Right ventricle myocardium inferior (tissue), 1 donor: ENCODE measurements around the gene ISYNA1. TPM values are rescaled to one million over a fixed set of nuclear protein-coding genes. Genes with fewer than 3 reads are reported as not detected.
A peak's percentile ranks its signal among the peaks of the same experiment; 100 is the strongest.

Experiments used
- ATAC-seq: fragments of 200-7000 bp; cut with Tn5 transposase; one replicate; pipeline ENCODE4 v1.9.1; 2020; ENCODE audit warnings: mild to moderate bottlenecking, moderate library complexity
- DNase-seq: peaks from one replicate; pipeline ENCODE4 v3.0.0; 2021; ENCODE audit errors: missing footprints
- intact Hi-C: fragments of 100-400 bp; cut with DNase I; formaldehyde crosslinking; loops from one replicate; pipeline ENCODE4 v1.11.0; 2022
- total RNA-seq: library from RNA; stranded (reverse); fragmentation: NEBNext Ultra II Directional; extraction: Animal tissue kit (Norgen Biotek cat#: 25700); gene quantifications from one replicate; pipeline ENCODE4 v1.2.1, GENCODE V29; 2021
- donor health status: DM: no; HTN: yes; CAD: no; lungs with severe emphysema.

ISYNA1 gene
- total RNA-seq, 1 donor from 2014 or later = 26.0 TPM

DNA sequence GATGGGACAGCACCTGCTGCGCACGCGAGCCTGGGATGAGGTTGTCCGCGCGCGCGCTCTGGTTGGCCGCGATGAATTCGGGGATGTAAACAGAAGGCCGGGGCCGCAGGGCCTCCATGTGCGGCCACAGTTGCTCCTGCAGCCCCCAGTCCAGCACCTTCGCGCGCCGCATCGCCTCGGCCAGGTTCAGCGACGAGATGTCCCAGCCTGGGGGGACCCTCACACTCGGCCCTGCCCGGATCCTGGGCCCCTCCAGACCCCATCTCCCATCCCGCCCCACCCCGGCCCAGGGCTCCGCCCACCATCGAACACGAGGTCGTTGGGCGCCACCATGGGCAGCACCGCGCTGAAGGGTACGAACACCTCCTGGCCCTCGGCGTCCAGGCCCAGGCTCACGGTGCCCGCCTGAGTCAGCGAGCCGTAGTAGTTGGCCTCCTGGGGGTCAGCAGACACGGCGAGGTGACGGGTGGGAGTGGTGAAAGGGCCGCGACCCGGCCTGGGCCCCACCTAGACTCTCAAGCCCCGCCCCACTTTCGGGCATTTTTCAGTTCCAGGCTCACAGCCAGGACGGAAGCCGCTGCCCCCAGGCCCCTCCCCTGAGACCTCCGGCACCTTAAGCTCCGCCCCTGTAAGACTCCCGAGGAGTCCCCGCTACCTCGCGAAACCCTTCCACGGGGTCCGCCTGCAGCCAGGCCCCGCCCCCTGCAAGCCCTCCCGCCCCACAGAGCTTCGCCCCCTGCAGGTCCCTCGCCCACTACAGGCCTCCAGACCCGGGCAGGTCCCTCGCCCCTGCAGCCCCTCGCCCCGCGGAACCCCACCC, 1.1 kb downstream of the ISYNA1 start:
- intact Hi-C loops = no loop called here

DNA sequence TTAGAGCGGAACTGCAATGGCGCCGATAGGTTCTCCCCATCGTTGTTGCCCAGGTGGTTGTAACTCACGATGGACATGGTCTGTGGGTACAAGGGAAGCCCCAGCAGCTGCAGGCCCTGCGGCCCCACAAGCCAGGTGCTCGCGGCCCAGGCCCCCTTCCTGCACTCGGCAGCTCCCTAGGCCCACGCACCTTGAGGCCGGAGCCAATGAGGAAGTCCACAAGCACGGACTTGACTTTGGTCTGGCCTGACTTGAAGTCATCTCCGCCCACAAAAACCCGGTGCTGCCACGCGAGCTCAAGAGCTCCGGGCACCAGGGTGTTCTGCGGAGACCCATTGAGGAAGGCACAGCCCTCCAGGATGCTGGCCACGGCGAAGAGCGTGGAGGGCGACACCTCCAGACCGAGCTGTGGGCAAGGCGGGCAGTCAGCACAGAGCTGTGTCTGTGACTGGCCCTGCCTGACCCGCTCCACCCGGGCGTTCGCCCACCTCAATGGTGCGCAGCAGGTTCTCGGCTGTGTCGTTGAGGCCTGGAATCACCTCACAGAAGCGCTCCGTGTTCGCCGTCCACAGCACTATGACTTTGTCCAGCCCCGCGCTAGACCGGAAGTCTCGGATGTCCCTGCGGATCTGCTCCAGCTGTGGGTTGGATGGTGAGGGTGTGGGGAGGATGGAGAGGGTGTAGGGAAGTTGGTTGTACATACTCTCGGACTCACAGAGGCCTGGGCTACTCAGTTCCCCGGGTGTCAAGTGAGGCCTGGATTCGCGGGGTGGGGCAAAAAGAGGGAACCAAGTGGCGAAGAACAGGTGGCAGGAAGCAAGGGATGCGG, 1.9 kb downstream of the ISYNA1 start:
- peak; percentile 53 for DNase-seq
- ATAC-seq = no peak
- intact Hi-C loops = no loop called here

More for the DNA sequence above, 1.1 kb downstream of the ISYNA1 start:
- ATAC-seq (peak; percentile 37), DNase-seq (peak; percentile 75)

DNA sequence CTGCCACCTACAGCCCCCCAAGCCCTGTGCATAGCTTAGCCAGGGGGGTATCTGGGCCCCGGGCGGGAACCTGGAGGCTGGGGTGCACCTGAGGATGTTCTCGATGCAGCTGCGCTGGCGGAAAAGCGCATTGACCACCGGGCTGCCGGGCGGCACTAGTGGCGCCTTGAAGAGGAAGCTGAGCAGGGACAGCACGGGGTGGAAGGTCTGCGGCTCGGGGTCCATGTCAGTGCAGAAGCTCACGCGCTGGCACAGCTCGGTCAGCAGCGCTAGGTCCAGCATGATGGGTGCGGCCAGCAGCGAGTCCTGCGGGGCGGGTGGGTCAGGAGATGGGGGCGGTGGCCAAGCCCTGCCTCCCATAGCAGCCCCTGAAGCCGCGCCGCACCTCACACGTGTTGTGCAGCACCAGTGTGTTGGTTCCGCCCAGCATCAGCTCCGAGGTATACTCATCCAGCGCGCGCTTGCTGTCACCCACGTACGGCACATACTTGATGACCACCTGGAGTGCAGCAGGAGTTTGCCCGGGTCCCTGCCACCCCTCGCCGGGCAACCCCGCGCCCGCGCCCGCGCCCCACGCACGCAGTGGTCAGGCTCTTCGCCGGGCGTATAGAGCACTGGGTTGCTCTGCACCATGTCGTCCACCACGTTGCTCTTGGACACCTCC, 2.6 kb downstream of the ISYNA1 start:
- DNase-seq (peak; percentile 72), ATAC-seq (no peak)
- intact Hi-C loops = no loop called here

DNA sequence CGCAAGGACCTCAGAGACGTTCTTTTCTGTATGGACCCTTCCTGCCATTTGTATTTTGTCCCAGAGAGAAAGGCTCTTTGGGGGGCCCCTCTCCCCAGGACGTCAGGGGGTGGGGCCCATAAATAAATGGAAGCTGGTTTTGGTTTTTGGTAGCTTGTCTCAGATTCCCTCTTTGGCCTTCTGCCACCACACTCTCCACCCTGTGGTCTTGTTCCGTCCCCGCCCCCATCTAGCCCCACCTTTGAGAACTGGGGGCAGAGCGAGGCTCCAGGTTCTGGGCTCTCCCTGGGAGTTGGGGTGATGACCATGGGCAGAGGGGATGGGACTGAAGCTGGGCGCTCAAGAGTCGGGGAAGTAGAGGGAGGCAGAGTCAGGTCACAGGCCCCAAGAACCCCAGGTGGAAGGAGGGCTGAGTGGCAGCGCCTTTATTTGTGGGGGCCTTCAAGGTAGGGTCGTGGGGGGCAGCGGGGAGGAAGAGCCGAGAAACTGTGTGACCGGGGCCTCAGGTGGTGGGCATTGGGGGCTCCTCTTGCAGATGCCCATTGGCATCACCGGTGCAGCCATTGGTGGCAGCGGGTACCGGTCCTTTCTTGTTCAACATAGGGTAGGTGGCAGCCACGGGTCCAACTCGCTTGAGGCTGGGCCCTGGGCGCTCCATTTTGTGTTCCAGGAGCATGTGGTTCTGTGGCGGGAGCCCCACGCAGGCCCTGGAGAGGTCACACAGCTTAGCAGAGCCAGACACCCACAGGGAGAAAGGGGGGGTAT, 3.3 kb downstream of the ISYNA1 start:
- ATAC-seq (no peak), DNase-seq (no peak)
- intact Hi-C loops = no loop called here

DNA sequence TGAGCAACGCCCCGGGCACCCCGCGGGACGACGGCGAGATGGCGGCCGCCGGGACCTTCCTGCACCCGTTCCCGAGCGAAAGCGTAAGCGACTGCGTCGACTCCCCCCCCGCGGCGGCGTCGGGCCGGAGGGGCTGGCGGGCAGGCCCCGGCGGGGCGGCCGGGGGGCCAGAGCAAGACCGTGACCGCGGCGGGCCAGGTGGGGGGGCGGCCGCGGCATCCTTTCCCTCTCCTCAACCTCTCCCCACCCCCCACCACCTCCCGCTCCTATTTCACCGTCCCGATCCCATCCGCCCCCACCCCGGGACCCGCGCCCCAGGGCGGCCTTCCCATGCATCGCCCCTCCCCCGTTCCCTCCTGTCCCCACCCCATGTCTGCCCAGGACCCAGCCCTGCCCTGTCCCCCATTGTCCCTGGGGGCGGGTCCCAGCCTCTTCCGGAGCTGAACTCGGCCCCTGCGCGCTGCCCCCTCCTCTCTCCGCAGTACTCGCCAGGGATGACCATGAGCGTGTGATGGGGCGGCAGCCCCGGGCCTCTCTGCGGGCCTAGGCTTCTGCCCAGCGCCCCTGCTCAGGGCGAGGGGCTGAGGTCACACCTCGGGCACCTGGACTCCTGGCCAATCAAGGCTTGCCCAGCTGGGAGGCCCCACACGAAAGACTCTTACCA, 4.1 kb downstream of the ISYNA1 start:
- no peak for DNase-seq
- ATAC-seq = no peak
- intact Hi-C loops = no loop called here

DNA sequence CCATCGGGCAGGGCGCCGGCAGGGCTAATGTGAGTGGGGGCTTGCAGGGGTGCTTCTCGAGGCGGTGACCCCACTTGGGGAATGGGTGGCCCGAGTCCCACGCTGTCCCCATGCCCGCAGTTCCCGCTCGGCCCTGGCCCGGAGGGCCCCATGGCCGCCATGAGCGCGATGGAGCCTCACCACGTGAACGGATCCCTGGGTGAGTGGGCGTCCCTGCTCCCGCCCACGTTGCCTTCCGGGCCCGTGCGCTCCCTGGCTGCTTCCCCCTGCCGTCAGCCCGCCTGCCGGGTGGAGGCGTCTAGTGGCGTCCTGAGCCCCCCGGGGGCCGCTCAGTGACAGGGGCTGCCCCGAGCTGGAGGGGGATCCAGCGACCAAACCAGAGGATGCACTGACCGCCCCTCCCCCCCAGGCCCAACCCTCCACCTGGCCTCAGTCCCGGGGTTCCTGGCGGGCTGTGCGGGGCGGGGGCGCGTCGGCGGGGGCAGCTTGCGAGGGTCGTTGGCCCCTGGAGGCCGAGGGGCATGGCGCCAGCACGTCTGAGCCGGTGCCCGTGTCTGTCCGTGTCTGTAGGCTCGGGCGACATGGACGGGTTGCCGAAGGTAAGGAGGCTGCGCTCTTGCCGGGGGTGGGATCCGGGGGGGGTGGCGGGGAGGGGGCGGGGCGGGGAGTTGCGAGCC, 4.8 kb downstream of the ISYNA1 start:
- no peak for ATAC-seq
- intact Hi-C loops = no loop called here
- DNase-seq = peak; percentile 68

DNA sequence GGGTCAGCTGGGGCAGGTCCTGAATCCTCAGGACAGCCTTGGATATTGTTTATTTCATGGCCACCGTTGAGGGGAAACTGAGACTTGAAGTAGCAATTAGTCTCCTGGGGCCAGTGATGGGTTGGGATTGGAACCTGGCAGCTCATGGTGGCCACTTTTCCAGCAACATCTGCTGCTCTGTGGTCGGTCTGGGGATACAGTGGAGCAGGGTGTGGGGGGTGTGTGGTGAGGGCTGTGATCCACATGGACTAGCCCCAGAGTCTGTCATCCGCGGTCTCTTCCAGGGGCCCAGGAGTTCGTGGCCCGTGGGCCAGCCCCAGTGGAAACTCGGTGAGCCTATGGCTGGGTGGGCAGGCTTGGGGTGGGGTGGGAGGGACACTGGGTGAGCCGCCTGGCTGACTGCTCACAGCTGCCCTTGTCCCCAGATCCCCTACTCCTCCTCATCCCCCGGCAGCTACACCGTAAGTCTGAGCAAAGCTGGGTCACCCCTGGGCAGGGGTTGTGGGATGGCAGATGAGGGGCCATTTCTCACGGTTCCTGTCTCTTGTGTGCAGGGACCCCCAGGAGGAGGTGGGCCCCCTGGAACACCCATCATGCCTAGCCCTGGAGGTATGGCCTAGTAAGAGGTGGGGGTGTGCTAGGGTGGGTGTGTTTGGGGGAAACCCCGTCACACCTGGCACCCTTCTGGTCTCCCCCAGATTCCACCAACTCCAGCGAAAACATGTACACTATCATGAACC, 5.5 kb downstream of the ISYNA1 start:
- ATAC-seq = no peak
- DNase-seq = no peak
- intact Hi-C loops = no loop called here

DNA sequence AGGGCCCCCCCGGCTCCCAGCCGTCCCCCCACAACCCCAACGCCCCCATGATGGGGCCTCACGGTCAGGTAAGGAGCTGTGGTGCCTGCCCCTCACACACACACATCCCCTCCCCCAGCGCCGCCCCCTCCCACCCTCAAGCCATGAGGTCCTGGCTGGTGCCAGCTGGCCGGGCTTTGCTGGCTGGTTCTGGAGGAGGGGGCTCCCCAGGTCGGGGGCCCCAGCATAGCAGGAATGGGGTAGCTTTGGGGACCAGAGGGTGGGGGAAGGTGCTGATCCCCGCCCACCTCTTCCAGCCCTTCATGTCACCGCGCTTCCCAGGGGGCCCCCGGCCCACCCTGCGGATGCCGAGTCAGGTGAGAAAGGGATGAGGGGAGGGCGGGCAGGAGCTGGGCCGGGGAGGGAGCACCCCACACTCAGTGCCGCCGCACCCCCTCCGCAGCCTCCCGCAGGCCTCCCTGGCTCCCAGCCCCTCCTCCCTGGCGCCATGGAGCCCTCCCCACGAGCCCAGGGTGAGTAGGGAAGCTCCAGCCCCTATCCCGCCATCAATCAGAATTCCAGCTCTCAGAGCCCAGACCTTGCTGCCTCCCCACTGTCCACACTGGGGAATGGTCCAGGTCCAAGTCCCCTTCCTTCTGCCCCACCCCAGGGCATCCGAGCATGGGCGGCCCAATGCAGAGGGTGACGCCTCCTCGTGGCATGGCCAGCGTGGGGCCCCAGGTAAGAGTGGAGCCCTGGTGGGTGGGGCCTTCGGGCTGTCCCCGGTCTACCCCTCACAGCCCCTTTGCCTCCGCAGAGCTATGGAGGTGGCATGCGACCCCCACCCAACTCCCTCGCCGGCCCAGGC, 6.4 kb downstream of the ISYNA1 start:
- DNase-seq (no peak), ATAC-seq (no peak)
- intact Hi-C loops = no loop called here

DNA sequence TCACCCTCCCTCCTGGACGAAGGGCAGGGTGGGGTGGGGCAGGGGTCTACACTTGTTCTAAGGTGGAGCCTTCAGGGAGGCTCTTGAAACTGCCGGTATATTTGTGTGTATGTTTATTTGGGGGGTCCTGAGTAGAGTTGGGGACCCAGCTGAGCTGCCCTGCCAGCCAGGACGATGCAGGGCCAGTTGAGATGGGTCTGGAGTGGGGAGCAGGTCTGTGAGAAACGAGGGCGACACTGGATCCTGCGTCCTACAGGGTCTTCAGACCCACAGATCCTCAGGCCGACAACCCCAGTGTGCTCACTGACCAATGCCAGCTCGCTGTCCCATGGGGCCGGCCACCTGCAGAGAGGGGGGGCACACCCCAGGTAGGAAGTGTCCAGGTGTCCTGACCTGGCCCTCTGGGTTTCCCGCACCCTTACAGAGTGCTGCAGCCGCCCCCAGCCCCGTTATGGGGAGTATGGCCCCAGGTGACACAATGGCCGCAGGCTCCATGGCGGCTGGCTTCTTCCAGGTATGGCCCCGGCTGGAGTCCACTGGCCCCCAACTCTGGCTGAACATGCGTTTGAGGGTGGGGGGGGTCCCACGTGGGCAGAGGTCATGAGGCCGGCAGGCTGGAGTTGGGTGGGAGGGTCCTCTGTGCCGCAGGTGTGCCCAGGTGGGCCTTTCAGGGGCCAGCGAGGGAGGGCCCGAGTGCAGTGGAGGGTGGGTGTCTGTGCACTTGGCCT, 7.4 kb downstream of the ISYNA1 start:
- no peak for ATAC-seq
- intact Hi-C loops = no loop called here
- DNase-seq = no peak

DNA sequence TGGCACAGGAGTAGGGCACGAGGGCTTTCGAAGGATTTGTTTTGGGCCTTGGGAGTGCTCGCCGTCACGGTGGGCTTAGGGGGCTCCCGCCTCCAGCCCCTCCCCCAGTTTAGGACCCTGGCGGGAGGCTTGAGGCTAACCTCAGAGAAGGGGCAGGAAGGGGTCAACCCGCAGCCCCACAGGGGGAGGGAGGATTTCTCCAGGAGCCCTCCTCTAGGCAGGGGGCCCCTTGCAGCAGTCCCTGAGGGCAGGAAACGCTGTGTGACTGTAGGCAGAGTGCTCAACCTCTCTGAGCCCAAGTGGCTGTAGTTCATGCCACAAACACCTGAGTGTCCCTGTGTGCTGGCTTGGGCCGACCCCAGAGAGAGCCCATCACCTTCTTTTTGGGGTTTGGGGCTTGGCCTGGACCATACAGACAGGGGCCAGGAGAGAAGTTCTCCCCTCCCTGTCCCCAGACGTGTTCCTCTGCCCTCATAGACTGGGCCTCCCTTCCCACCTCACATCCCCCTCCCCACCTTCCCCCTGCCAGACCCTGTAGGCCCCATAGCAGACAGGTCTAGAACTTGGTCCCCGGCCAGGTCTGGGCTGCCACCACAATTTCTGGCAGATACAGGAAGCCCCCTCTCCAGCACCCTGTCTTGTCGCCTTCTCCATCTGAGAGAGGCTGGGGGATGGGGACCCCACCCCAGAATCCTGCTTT, 8.1 kb downstream of the ISYNA1 start:
- intact Hi-C loops = no loop called here
- DNase-seq (no peak), ATAC-seq (no peak)

DNA sequence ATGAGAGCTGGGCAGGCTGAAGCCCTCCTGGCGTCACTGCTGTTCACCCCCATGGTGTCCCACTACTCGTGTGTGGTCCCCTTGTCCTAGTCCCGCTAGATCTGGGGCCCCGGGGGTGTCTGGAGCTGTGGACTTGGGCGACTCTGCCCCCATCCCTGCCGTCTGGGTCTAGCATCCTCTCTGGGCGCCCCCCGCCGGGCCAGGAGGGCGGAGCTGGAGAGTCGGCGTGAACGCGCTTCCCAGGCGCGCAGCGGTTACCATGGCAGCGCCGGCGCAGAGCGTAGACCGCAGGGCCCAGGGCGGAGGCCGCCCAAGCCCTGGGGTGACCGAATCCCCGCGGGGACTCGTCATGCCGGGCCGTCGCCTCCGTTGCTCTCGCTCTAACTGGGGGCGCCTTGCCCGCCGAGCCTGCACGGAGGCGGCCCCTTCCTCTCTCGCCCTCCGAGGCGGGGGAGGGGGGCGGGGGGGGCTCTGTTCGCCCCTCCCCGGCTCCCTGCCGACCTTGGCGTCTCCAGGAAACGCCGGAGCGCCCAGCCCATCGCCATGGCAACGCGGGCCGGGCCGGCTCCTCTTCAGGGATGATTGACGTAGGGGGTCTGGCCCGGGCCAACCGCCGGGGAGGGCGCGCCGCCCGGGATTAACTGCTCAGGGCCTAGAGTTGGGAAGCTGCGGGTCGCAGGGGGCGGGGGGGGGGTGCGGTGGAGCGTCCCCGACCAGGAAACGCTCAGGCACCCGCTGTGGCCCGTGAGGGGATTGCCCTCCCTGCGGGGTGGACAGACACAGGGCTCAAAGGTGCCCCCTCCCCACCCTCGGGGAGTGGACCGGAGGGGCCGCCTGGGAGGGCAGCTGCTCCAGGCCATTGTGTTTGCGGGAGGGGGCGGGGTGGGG, 8.9 kb downstream of the ISYNA1 start:
- peak; percentile 89 for DNase-seq
- intact Hi-C loops = no loop called here
- ATAC-seq = peak; percentile 55

DNA sequence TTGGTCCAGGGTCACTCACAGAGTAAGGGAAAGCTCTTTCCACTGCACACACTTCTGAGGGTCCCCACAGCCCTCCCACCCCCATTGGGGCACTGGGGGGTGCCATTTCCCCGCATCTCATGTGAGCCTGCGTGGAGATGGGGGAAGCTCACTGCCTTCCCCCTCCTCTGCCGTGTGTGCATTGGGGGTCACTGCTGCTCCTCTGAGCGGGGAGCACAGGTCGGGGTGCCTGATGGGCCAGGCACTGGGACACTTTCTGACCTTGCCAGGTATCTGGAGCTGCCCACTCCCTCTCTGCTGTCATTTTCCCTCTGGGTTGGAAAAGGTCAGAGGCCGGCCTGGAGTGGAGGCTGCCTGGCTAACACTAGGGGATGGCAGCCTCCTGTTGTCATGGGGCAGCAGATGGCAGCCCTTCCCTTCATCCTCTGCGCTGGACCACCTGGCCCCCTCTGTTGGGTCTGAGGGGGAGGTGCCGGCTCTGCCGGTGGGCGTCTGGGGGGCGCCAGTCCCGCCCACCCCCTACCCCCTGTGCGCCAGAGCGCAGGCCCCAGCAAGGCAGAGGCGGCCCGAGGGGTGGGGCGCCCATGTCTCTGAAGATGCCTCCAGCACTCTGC, 9.7 kb downstream of the ISYNA1 start:
- intact Hi-C loops = no loop called here
- ATAC-seq = no peak
- peak; percentile 52 for DNase-seq

DNA sequence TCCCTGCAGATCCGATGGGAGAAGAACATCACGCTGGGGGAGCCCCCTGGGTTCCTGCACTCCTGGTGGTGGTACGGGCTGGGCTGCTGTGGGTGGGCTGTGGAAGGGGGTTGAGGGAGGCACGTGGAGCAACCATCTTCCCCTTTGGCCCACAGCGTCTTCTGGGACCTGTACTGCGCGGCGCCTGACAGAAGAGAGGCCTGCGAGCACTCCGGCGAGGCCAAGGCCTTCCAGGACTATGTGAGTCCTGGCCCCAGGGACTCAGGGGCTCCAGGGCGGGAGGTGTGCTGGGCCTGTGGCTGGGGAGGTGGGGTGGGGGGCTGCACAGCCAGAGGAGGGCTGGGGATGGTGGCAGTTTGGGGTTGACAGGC, 10.2 kb downstream of the ISYNA1 start:
- no peak for ATAC-seq
- no peak for DNase-seq
- intact Hi-C loops = no loop called here
